ENCODE results near the gene PTPRK. TPM values are rescaled to one million over a fixed set of nuclear protein-coding genes. Genes with fewer than 3 reads are reported as not detected.

Gene PTPRK
- total and polyA plus RNA-seq, 9 of the 15 experiments (the other 6 are each of a cell fraction or from before 2014, with no cell fraction given), result 0.04 to 0.51 TPM; not detected in 7

- ChIA-PET POLR2A (no interaction called here), CTCF (ENCODE audit: low intra/inter-chr PET ratio) (no interaction called here)
- FAIRE-seq (no peak), ATAC-seq (no peak), DNase-seq (ENCODE audit: extremely low read depth in 1 of 4, low spot score in 3 of 4) (no peak)
- no TSS peak for BruUV-seq (replicated peaks)
- no peaks in the 10 kb centered on the region for H3K36me3 ChIP-seq (ENCODE audit: control insufficient read depth, insufficient read depth, low read length)
- H3K27me3 ChIP-seq (ENCODE audit: control insufficient read depth in 2 of 2, insufficient read depth in 2 of 2, low read length in 2 of 2), result no peaks in the 10 kb centered on the region
- TF ChIP-seq NFATC3 (IDR thresholded peaks at IDR 0.05) (no peak), KAT7 (CRISPR knock-in tag; IDR thresholded peaks at IDR 0.05; ENCODE audit: borderline replicate concordance) (no peak), PHTF2 (CRISPR knock-in tag; IDR thresholded peaks at IDR 0.05) (no peak), JUND (IDR thresholded peaks at IDR 0.05; ENCODE audit: borderline replicate concordance, low read depth, low read length) (no peak), JUND (tag; IDR thresholded peaks at IDR 0.05; ENCODE audit: borderline replicate concordance, low read depth, low read length) (no peak), TCF7L2 (IDR thresholded peaks at IDR 0.05; ENCODE audit: low read depth, low read length) (no peak), NCOA1 (IDR thresholded peaks at IDR 0.05; ENCODE audit: low read depth) (no peak), FOXK1 (CRISPR knock-in tag; IDR thresholded peaks at IDR 0.05; ENCODE audit: borderline replicate concordance) (no peak), ZNF146 (CRISPR knock-in tag; IDR thresholded peaks at IDR 0.05; ENCODE audit: unreplicated experiment) (no peak), ATF4 (CRISPR knock-in tag; IDR thresholded peaks at IDR 0.05) (no peak), PATZ1 (CRISPR knock-in tag; IDR thresholded peaks at IDR 0.05; ENCODE audit: borderline replicate concordance) (no peak), ZBTB43 (CRISPR knock-in tag; IDR thresholded peaks at IDR 0.05) (no peak), EP400 (IDR thresholded peaks at IDR 0.05) (no peak), GTF2E2 (tag; IDR thresholded peaks at IDR 0.05) (no peak), NR3C1 (CRISPR knock-in tag; IDR thresholded peaks at IDR 0.05) (no peak), DACH1 (IDR thresholded peaks at IDR 0.05; ENCODE audit: partially characterized antibody) (no peak), ARID3A (IDR thresholded peaks at IDR 0.05; ENCODE audit: borderline replicate concordance, low read depth, low read length) (no peak)
- no peaks in the 10 kb centered on the region for H3K9me1 ChIP-seq (ENCODE audit: control insufficient read depth, insufficient read depth, low read length)
- in situ Hi-C loops (cut with MboI), result no loop called here
- H3K79me2 ChIP-seq (ENCODE audit: control insufficient read depth, insufficient read depth, low read length), result no peaks in the 10 kb centered on the region
- intact Hi-C loops (cut with micrococcal nuclease), result no loop called here
- no peak overlapping the region for H2AFZ ChIP-seq (ENCODE audit: low read depth, low read length)
- H4K20me1 ChIP-seq (replicated peaks; ENCODE audit: control insufficient read depth, insufficient read depth, low read length), result no peaks in the 10 kb centered on the region
- no peak overlapping the region for H3K4me3 ChIP-seq
- no peaks in the 10 kb centered on the region for H3K4me1 ChIP-seq (replicated peaks in 1 of 2; ENCODE audit: control insufficient read depth in 2 of 2, insufficient read depth in 2 of 2, low read length in 2 of 2)
- no peak overlapping the region for H3K4me2 ChIP-seq (ENCODE audit: insufficient read depth, low read length)
- no peaks in the 10 kb centered on the region for H3K9me3 ChIP-seq (replicated peaks; ENCODE audit: control insufficient read depth, insufficient read depth, low read depth, low read length)
- H3K9ac ChIP-seq (ENCODE audit: insufficient read depth in 1 of 2, low read depth in 2 of 2, low read length in 2 of 2), result no peak overlapping the region
- no peak overlapping the region for H3K27ac ChIP-seq (ENCODE audit: extremely low read depth, low read depth, low read length)
These were observed 312.3 kb downstream of the PTPRK start for GRCh38 chr6:128208078-128208477.

Measured in K562 (cell line).